WTC11 (cell line): ENCODE results near the gene C20orf96.

Source experiments
- CBFB ChIP-seq: sonication (generic); formaldehyde crosslinking; IDR thresholded peaks from 2 replicates; pipeline ENCODE4 v1.8.1; 2022; ENCODE audit warnings: mild to moderate bottlenecking, low read depth, missing genetic modification reagents
- ESRRA ChIP-seq: sonication (generic); formaldehyde crosslinking; IDR thresholded peaks from 2 replicates; pipeline ENCODE4 v1.8.1; 2022; ENCODE audit warnings: mild to moderate bottlenecking, missing genetic modification reagents, borderline replicate concordance
- NR1H2 ChIP-seq: sonication (generic); formaldehyde crosslinking; IDR thresholded peaks from 2 replicates; pipeline ENCODE4 v1.9.0; 2021; ENCODE audit warnings: mild to moderate bottlenecking, moderate library complexity, missing genetic modification reagents
- SP1 ChIP-seq: sonication (generic); formaldehyde crosslinking; conservative IDR thresholded peaks from 2 replicates; pipeline ENCODE4 v1.8.1; 2022; ENCODE audit warnings: missing genetic modification reagents
- TF ChIP-seq, protein P1 (sequence below): fragments of 200-600 bp; IDR thresholded peaks from 2 replicates; pipeline ENCODE4 v1.8.0; 2022; ENCODE audit warnings: antibody characterized with exemption

DNA sequence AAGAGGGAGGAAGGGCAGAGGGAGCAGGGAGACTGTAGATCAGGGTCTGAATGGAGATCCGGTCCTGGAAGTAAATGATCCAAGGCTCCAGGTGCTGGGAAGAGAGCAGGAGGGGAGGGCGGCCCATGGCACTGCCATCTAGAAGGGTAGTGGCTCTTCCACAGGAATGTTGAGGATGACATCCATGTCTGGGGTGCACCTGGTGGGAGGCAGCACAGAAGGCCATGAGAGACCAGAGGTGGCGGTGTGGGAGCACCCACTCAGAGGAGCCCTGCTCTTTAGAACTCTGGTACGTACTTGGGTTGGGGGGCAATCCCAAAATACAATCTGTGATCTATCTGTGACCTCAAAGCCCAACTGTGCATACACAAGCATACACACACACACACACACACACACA is 19.5 kb downstream of the C20orf96 start:
- TF ChIP-seq, protein P1, sequence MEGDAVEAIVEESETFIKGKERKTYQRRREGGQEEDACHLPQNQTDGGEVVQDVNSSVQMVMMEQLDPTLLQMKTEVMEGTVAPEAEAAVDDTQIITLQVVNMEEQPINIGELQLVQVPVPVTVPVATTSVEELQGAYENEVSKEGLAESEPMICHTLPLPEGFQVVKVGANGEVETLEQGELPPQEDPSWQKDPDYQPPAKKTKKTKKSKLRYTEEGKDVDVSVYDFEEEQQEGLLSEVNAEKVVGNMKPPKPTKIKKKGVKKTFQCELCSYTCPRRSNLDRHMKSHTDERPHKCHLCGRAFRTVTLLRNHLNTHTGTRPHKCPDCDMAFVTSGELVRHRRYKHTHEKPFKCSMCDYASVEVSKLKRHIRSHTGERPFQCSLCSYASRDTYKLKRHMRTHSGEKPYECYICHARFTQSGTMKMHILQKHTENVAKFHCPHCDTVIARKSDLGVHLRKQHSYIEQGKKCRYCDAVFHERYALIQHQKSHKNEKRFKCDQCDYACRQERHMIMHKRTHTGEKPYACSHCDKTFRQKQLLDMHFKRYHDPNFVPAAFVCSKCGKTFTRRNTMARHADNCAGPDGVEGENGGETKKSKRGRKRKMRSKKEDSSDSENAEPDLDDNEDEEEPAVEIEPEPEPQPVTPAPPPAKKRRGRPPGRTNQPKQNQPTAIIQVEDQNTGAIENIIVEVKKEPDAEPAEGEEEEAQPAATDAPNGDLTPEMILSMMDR, result no peak
- TF ChIP-seq CBFB (CRISPR knock-in tag), result no peak
- TF ChIP-seq NR1H2 (CRISPR knock-in tag), result no peak
- TF ChIP-seq ESRRA (CRISPR knock-in tag), result no peak
- TF ChIP-seq SP1, result no peak
